ENCODE data around the gene ARMCX2.

DNA sequence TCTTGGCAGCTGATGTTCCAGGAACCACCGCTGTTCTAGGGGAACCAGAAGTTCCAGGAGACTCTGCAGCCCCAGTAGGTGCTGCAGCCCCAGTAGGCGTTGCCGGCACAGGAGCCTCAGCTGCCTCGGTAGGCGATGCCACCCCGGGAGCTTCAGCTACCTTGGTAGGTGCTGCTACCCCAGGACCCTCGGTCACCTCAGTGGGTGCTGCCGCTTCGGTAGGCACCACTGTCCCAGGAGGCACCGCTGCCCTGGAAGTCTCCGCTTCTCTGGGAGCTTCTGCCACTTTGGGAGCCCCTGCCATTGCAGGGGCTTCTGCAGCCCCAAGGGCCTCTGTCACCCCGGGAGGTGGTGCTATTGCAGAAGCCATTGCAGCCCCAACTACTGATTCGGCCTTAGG, 2.8 kb downstream of the ARMCX2 start:
- no peak for TF ChIP-seq ZNF274 (IDR thresholded peaks at IDR 0.05; ENCODE audit: low read depth, low read length)
- no peak for TF ChIP-seq YY1 (IDR thresholded peaks at IDR 0.05; ENCODE audit: insufficient read depth, insufficient read length)

All from NT2/D1 (cell line).